ENCODE measurements around the gene RAPGEF1. TPM values are rescaled to one million over a fixed set of nuclear protein-coding genes. Genes with fewer than 3 reads are reported as not detected.

Gene RAPGEF1
- total RNA-seq, 1 experiment from 2014 or later, result 25.2 TPM

- Histone ChIP-seq H3K4me3 (ENCODE audit: low read length) (no peak overlapping the region), H3K4me1 (ENCODE audit: insufficient read depth, low read length) (peaks cover 16% of the 10 kb centered on the region), H3K27me3 (ENCODE audit: low read length) (no peaks in the 10 kb centered on the region), H3K9me2 (replicated peaks; ENCODE audit: low read length) (no peaks in the 10 kb centered on the region), H3K9ac (ENCODE audit: low read length) (no peak overlapping the region), H3F3A (ENCODE audit: low read length, unreplicated experiment) (no peaks in the 10 kb centered on the region), H3K9me3 (ENCODE audit: low read length) (no peaks in the 10 kb centered on the region), H3K27ac (ENCODE audit: low read length) (no peak overlapping the region), H3K36me3 (ENCODE audit: low read depth, low read length) (no peaks in the 10 kb centered on the region), H3K79me2 (ENCODE audit: low read length) (peaks cover 32% of the 10 kb centered on the region), H4K20me1 (ENCODE audit: low read length) (peaks cover 5% of the 10 kb centered on the region; the same call in 1 of the 2 replicates), H3K4me2 (ENCODE audit: low read length) (no peak overlapping the region), H2AFZ (ENCODE audit: low read length) (no peak overlapping the region)
- ATAC-seq (no peak), DNase-seq (no peak)
- no TSS peak for BruUV-seq (replicated peaks)
- intact Hi-C loops (cut with micrococcal nuclease), result no loop called here
- POLR2A ChIA-PET (ENCODE audit: unreplicated experiment), result no interaction called here
- CTCF ChIA-PET, result no interaction called here
- TF ChIP-seq CTCF (conservative IDR thresholded peaks at IDR 0.05; ENCODE audit: low read depth, low read length), result no peak
- no peak for TF ChIP-seq EZH2 (IDR thresholded peaks at IDR 0.05; ENCODE audit: low read length, unreplicated experiment)
- no peak for TF ChIP-seq EZH2phosphoT487 (IDR thresholded peaks at IDR 0.05; ENCODE audit: borderline replicate concordance, low read length)
Observed at GRCh38 chr9:131740898-131741297, 1.0 kb upstream of the RAPGEF1 start.

GRCh38 chr9:131739133-131739958 lies 530 bp downstream of the RAPGEF1 start:
- TF ChIP-seq EZH2 (IDR thresholded peaks at IDR 0.05; ENCODE audit: low read length, unreplicated experiment) (no peak), CTCF (conservative IDR thresholded peaks at IDR 0.05; ENCODE audit: low read depth, low read length) (no peak), EZH2phosphoT487 (IDR thresholded peaks at IDR 0.05; ENCODE audit: borderline replicate concordance, low read length) (no peak)
- H3F3A ChIP-seq (ENCODE audit: low read length, unreplicated experiment), result peaks cover 7% of the 10 kb centered on the region
- intact Hi-C loops (cut with micrococcal nuclease), result loop anchor here (2.0 to 5.0 kb wide), 2 partner anchors 71 to 132 kb away; no protein-coding TSS in a partner anchor
- peak overlapping the region; percentile 35; the same call in 1 of the 2 replicates for H2AFZ ChIP-seq (ENCODE audit: low read length)
- POLR2A ChIA-PET (ENCODE audit: unreplicated experiment), result no interaction called here
- BruUV-seq (replicated peaks), result no TSS peak
- H3K36me3 ChIP-seq (ENCODE audit: low read depth, low read length), result no peaks in the 10 kb centered on the region
- peak overlapping the region; percentile 20; the same call in 1 of the 2 replicates for H3K27ac ChIP-seq (ENCODE audit: low read length)
- no peaks in the 10 kb centered on the region for H3K27me3 ChIP-seq (ENCODE audit: low read length)
- DNase-seq (peak; percentile 29), ATAC-seq (peak; percentile 42)
- CTCF ChIA-PET, result interaction anchor here (0.7 to 1.0 kb wide), 2 partner anchors 42 to 61 kb away, joined by 3 read pairs; no protein-coding TSS in a partner anchor
- peaks cover 32% of the 10 kb centered on the region for H3K4me1 ChIP-seq (ENCODE audit: insufficient read depth, low read length)
- peaks cover 18% of the 10 kb centered on the region; the same call in 1 of the 2 replicates for H4K20me1 ChIP-seq (ENCODE audit: low read length)
- H3K9me3 ChIP-seq (ENCODE audit: low read length), result no peaks in the 10 kb centered on the region
- H3K4me2 ChIP-seq (ENCODE audit: low read length), result peak overlapping the region; percentile 97
- peak overlapping the region; percentile 87 for H3K4me3 ChIP-seq (ENCODE audit: low read length)
- H3K79me2 ChIP-seq (ENCODE audit: low read length), result peaks cover 45% of the 10 kb centered on the region
- H3K9me2 ChIP-seq (replicated peaks; ENCODE audit: low read length), result no peaks in the 10 kb centered on the region
- peak overlapping the region; percentile 68 for H3K9ac ChIP-seq (ENCODE audit: low read length)

Data from PC-3 (cell line).